HG03060 (cell line): ENCODE data around the gene FANCC.

Experiments used
- ATAC-seq: cut with Tn5 transposase; IDR thresholded peaks from one replicate; pipeline ENCODE4 v1.9.1; 2021; ENCODE audit warnings: low read depth, moderate number of reproducible peaks; ENCODE audit not compliant: unreplicated experiment

Gene FANCC

DNA sequence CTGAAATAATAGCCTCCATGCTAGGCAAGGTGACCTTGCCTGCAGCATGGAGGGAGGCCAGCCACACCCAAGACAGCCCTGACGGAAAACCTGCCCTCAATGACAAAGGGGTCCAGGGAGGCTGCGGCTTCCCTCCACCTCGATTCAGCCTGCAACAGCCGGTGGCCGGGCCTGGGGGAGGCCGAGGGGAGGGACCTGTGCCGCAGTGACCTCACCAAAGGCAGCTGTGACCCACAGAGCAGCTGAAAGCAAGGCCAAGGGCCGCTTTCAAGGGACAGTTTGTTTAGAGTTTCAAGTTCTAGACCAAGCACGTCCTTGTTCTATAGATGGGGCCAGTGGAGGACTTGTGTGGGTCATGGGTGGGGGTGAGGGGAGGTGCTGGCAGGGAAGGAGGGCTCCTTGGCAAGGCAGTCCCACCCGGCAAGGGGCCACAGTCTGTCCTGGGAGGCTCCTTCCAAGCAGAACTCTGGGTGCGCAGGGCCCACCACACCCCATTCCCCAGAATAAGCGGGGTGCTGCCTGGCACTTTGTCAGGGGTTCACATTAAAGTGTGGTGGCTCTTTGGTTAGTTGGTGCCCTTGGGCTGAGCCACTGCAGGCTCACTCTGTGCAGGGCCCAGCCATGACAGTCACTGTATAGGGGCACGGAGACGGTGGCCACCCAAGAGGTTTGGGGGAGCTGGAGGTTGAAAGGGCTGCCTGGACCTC is 226.5 kb downstream of the FANCC start:
- ATAC-seq: no peak

DNA sequence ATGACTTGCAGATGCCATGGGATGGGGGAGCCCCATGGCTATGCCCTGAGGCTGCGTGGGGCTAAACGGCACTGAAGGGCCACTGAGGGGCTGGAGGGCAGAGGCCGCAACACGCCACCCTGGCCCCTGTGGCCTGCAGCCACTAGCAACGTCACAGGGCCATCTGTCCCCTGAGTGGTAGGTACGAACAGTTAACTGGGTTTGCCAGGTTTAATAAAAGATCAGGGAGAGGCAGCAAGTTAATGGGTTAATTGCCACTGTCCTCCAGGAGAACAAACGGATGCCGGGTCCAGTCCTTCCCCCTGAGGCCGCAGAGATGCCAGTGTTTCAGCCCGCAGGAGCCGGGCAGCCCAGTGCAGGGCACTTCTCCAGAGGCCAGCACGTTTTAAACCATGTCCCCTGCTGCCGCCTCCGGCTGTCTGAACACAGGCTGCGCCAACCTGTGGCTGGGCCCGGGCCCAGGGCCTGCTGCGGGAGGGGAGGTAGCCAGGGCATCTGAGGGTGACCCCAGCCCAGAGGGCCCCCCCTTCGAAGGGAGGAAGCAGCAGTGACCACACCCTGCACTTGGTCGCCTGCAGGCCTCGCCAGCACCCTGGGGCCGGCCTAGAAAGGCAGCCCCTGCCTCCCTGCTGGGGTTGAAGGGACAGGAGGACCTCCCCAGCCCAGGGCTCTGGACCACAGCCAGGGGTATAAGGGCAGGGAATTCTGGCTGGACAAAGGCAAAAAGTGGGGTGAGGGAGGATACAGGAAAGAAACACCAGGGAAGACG is 227.3 kb downstream of the FANCC start:
- no peak for ATAC-seq

- no peak for ATAC-seq
Observed at GRCh38 chr9:95089257-95090022, 228.1 kb downstream of the FANCC start.

GRCh38 chr9:95088421-95089161 is 228.9 kb downstream of the FANCC start:
- ATAC-seq: no peak

DNA sequence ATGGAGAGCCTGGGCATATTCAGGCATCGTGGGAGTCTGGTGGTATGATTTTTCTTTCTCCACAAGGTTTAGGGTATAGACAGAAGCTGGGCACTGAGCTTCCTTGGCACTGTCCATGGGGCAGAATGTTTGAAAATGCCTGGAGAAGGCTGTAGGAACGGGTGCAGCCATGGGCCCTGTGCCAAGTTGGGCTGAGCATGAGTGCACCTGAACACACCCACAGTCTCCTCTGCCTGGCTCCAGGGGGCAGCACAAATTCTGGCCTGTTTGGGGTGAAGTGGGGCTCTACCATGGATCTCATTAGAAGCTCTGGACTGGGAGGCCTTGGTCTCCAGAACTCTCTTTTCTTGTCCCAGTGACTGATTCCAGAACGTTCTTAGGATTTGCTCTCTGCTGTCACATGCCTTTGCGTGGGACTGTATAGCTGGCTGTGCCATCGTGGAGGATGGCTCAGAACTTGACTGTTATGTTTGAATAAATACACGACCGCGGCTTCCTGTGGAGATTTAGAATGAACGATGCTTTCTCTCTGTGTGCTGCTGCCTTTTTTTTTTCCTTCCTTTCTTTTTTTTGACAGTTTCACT is 229.8 kb downstream of the FANCC start:
- ATAC-seq: no peak

DNA sequence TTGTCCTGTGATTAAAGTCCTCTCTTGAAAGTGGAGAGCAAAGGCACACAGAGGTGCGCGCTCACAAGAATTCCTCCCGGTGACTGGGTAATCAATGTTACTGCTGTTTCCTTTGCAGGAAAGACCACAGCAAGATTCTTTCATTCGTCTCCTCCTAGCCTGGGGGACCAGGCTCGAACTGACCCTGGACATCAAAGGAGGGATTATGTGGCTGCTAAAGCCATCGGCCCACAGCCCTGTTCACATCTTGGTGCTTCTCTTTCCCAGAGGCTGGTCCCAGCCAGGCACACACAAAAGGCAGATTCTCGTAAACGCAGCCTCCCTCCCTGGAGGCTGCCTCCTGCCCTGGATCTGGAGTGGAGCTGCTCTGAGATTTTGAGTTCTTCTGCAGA is 230.9 kb downstream of the FANCC start:
- ATAC-seq: no peak

DNA sequence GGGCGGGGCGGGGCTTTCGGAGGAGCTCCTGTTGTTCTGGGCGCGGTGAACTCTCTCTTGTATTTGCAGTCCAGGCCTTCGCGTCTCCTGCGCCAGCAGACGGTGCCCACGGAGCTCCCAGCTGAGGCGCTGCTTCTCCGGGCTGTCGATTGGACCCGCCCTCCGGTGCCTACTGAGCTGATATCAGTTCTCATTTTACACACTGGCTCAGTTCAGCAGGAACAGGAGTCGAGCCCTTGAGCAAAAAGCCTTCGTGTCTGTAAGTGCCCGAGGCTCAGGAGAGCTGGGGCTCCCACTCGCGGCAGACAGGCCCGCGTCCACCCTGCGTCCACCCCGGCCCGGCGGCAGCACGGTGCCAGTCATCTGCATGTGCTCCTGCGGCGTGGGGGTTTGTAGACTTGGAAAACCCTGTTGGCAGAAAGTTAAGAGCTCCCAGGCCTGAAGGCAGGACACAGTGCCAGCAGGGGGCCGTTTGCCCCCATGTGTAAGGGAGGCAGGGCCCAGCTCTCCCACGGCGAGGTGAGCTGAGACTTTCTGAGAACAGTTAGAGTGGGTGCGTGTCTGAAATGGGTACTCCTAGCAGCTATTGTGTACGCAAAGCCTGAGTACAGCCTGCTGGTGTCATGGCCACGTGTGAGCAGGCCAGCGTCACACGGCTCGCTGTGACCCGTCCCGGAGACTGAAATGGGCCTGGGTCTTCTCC is 231.5 kb downstream of the FANCC start:
- no peak for ATAC-seq

DNA sequence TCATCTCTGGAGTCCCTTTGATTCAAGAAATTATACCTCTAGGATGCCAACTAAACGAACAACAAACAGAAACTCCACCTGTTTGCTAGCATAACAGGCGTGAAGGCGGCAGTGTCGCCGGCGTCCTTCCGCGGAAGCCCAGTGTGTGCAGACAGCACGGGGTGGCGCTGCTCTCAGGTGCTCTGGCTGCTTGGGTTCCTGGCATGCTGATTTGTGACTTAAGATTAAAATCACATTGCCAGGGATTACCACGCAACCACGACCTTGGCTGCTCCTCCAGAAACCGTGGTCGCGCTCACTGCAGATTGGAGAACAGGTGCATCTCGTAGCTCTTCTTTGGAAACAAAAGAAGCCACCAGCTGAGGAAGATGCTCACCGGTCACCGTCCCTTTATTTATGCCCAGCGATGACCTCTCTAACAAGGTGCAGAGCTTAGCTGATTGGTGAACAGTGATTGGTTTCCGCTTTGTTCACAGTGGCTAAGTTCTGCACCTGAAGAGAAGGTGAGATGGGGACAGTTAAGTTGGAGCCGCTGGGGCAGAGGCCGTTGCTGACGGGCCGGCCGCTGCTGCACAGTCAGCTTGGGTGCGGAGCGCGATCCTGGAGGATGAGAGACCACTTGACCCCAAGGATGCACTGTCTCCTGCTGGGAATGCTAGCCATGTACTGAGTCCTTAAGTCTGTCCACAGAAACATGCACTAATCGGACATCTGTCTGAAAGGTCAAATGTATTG is 232.3 kb downstream of the FANCC start:
- no peak for ATAC-seq

DNA sequence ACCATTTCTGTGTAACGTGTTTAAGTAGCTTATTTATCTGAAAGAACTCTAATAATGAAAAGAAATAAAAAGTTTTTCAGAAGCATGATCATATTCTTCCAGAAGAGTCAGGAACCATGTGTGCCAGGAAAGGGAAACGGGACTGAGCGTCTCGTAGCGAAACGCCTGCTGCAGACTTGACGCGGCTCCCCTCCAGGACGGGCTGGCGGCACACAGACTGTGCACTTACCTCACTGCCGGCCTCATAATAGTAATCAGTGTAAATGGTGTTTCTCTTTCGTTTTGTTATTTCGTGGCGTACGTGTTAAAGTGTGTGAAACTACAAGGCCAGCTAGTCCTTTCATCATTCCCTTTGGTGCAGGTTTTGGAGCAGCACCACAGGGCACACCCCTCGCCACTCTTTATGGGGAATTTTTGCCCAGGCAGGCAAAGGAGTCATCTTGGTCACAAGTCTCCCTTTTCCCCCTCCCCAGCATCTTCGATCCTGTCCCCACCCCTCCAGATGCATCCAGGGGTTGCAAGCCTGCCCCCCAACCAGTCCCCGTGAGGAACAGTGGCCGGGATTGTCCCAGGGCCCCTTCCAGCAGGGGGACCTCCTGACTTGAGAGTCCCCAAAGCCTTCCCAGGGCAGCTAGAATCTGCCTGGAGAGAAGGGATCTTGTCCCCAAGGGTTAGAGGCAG is 233.1 kb downstream of the FANCC start:
- no peak for ATAC-seq

DNA sequence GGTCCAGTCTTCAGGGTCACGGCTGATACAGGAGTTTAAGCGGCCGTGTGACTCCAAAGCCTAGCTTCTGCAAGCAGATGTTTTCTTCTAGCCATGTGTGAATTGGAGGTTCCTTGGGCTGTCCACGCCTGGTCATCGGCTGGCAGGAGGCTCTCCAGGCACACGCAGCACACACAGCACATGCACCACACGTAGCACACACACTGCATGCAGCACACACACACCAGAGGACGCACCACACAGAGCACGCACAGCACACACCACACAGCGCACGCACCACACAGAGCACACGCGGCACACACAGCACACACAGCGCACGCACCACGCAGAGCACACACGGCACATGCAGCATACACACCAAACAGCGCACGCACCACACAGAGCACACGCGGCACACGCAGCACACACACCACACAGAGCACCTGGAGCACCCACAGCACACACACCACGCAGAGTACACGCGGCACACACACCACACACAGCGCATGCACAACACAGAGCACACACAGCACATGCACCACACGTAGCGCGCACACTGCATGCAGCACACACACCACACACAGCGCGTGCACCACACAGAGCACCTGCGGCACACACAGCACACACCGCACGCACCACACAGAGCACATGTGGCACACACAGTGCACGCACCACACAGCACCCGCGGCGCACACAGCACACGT is 234.3 kb downstream of the FANCC start:
- ATAC-seq: no peak

- ATAC-seq: no peak
Observed at GRCh38 chr9:95082401-95083084, 235.0 kb downstream of the FANCC start.

GRCh38 chr9:95081998-95082397 is 235.5 kb downstream of the FANCC start:
- no peak for ATAC-seq

DNA sequence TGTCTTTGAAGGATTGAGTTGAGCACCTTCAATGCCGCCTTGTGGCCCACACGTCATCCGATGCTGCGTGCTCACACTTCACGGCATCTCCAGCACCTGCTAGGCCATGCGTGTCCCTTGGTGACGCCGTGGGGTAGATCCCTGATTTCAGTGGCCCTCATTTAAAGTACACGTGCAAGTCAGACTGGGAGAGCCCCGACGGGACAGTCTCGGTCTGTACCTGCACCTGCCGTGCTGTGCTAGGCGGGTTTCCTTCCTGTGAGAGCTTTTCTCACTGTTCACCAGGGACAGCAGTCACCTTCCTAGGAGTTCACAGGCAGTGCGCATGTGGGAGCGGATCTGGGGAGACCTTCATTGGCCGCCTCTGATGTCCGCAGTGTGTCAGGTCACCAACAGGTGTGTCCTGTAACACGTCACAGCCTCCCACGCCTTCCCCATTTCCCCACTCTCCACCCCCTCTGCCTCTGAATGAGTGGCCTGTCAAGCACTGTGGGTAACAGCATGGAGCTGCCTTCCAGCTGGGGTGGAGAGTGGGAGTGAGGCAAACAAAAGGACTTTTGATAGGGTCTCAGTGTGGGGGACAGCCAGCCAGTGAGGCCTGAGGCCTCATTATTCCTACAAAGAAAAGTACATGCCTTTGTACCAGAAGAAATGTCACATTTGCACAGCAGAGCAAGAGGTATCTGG is 236.4 kb downstream of the FANCC start:
- ATAC-seq: no peak

DNA sequence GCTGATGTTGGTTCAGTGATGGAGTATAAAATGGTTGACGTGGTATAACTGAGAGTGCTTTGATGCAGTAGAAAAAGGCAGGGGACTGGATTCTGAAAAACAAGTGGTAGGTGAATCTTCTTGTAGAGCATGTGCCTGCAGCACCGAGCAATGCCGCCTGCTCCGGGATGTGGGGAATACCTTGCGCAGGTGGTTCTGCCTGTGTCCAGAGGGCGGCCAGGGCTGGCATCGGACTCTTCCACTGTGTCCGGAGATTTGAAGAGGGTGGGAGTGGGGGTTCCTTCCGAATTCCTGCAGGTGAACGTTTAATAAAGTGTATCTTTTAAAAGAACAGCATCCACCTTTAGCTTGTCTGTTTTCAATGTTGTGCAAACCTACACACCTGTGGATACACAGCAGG is 238.0 kb downstream of the FANCC start:
- no peak for ATAC-seq

DNA sequence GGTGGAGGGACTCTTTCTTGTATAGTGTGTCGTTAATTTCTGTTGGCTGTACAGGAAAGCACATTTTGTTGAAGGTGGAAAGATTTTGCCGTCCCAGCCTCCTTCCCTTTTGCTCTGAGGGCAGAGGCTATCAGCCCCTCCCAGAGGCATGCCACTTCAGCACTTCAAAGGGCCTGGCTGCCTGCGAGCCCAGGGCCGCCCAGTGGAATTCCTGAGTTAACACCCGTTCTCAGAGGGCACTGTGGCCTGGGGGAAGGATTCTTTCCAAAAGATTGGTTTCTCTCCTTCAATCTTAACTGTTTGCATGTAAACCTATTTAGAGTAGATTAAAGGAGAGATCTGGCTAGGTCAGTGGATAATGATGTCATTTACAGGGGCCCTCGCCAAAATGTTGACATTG is 238.6 kb downstream of the FANCC start:
- ATAC-seq: no peak

GRCh38 chr9:95078511-95078910 is 239.0 kb downstream of the FANCC start:
- ATAC-seq: no peak
